Testis (tissue), 2 donors: ENCODE measurements around the gene MYO1D.

Experiments
- POLR2A ChIP-seq: fragments of 450-650 bp; IDR thresholded peaks from one replicate; pipeline ENCODE4 v1.6.1; 2017; ENCODE audit warnings: antibody characterized with exemption, mild to moderate bottlenecking, moderate library complexity
- TF ChIP-seq, protein P1 (sequence below), 3 experiments: fragments of 450-650 bp in 2 of 3; fragments of 200-600 bp in 1 of 3; sonication (generic) in 1 of 3; IDR thresholded peaks; one replicate each; pipeline ENCODE4 v1.5.1; 2016 to 2019; ENCODE audit warnings: antibody characterized with exemption in 3 of 3, mild to moderate bottlenecking in 2 of 3, moderate library complexity in 1 of 3

DNA sequence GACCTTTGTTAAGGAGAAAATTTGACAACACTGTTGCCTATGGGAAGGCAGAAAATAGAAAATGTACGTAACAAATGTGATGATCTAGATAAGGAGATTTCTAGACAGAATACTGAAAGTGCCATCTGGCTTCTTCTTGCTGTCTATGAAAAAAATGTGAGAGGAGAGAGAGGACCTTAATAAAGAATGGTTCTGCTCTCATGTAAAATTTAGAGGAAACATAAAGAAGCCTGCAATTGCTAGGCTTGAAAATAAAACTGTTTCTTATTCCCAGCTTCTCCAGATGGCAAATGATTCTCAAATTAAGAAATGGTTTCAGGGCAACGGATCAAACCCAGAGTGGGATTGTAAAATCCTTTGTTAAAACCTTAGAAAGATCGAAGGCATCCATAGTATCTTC lies 261.6 kb downstream of the MYO1D start:
- TF ChIP-seq, protein P1, sequence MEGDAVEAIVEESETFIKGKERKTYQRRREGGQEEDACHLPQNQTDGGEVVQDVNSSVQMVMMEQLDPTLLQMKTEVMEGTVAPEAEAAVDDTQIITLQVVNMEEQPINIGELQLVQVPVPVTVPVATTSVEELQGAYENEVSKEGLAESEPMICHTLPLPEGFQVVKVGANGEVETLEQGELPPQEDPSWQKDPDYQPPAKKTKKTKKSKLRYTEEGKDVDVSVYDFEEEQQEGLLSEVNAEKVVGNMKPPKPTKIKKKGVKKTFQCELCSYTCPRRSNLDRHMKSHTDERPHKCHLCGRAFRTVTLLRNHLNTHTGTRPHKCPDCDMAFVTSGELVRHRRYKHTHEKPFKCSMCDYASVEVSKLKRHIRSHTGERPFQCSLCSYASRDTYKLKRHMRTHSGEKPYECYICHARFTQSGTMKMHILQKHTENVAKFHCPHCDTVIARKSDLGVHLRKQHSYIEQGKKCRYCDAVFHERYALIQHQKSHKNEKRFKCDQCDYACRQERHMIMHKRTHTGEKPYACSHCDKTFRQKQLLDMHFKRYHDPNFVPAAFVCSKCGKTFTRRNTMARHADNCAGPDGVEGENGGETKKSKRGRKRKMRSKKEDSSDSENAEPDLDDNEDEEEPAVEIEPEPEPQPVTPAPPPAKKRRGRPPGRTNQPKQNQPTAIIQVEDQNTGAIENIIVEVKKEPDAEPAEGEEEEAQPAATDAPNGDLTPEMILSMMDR (IDR thresholded peaks at IDR 0.05): no peak
- TF ChIP-seq POLR2A: no peak
